Stimulated activated CD8-positive, alpha-beta memory T cell treated with anti-CD3 and anti-CD28 coated beads, Interleukin-15, amount 100 ng/mL, for 48 hours (primary cell): ENCODE data around the gene ERGIC2.
A peak's percentile ranks its signal among the peaks of the same experiment; 100 is the strongest.

ENCODE experiments used
- DNase-seq, 2 donors: peaks; one replicate each; pipeline ENCODE4 v3.0.0-alpha.2; 2020; ENCODE audit warnings: low read depth in 2 of 2

Gene ERGIC2

GRCh38 chr12:29376118-29376517 lies 4.9 kb downstream of the ERGIC2 start:
- DNase-seq, result no peak

- DNase-seq, result no peak
These were observed 6.1 kb downstream of the ERGIC2 start for GRCh38 chr12:29374913-29375312.

DNA sequence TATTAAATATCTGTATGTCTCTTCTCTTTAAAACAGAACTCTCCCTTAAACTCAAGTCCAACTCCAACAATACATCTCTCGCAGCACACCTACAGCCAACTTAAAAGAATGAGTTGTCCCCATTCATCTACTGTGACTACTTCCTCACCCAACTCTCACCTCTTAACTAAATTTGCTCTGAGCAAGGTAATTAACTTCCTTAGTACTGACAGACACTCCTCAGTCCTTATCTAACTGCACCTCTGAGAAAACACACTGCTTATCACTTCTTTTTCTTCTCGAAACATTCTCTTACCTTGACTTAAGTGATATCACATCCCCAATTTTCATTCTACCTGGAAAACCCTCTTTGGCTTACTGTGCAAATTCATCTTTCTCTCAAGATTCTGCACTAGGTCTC lies 7.0 kb downstream of the ERGIC2 start:
- DNase-seq, result no peak

DNA sequence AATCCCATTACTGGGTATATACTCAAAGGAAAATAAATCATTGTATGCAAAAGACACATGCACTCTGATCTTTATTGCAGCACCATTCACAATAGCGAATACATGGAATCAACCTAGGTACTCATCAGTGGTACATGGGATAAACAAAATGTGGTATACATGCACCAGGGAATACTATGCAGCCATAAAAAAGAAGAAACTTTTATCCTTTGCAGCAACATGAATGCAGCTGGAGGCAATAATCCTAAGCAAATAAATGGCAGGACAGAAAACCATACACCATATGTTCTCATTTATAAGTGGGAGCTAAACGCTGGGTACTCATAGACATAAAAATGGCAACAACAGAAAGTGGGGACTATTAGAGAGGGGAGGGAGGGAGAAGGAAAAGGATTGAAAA lies 15.9 kb downstream of the ERGIC2 start:
- DNase-seq, result no peak

GRCh38 chr12:29354954-29355353 lies 26.0 kb downstream of the ERGIC2 start:
- DNase-seq, result no peak

GRCh38 chr12:29350080-29350479 lies 30.9 kb downstream of the ERGIC2 start:
- DNase-seq, result no peak

GRCh38 chr12:29346769-29347421 lies 34.1 kb downstream of the ERGIC2 start:
- no peak for DNase-seq

- DNase-seq, result no peak
These were observed 37.8 kb downstream of the ERGIC2 start for GRCh38 chr12:29343022-29343799.

GRCh38 chr12:29337325-29337724 lies 43.6 kb downstream of the ERGIC2 start:
- DNase-seq, result no peak

GRCh38 chr12:29334937-29335336 lies 46.0 kb downstream of the ERGIC2 start:
- no peak for DNase-seq

GRCh38 chr12:29333178-29333577 lies 47.8 kb downstream of the ERGIC2 start:
- DNase-seq, result no peak

DNA sequence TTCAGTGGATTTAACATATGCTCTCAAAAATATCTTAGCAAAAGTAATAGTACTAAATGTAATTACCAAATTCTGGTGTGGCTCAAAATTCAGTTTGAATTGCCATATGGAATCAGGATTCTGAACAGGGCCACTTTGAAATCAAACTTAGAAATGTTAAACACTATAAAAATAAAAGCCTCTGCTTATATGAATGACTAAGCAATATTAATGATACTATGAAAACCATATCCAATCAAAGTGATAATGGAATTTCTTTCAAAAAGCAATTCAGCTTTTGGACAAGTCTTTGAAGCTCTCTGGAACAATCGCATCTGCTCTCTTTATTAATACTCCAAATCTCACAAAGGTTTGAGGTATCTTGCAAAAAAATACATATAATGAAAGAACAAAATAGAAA lies 51.6 kb downstream of the ERGIC2 start:
- DNase-seq, result no peak

DNA sequence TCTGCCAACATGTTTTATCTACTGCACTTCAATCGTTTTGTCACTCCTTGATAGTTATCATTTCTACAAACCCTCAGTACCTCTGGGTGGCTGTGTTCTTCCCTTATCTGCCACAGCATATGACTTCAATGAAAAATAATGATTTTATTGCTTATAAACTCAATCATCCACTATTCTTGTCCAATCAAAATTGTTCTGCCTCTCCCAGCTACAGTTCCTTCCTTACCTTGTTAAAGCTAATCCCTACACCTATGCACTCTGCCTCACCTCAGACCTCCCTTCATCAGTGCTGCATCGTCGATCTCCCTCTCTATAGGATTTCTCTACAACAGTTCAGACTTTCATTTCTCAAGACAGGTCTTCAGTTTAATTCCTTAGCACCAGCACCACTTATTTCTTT lies 58.8 kb downstream of the ERGIC2 start:
- no peak for DNase-seq

DNA sequence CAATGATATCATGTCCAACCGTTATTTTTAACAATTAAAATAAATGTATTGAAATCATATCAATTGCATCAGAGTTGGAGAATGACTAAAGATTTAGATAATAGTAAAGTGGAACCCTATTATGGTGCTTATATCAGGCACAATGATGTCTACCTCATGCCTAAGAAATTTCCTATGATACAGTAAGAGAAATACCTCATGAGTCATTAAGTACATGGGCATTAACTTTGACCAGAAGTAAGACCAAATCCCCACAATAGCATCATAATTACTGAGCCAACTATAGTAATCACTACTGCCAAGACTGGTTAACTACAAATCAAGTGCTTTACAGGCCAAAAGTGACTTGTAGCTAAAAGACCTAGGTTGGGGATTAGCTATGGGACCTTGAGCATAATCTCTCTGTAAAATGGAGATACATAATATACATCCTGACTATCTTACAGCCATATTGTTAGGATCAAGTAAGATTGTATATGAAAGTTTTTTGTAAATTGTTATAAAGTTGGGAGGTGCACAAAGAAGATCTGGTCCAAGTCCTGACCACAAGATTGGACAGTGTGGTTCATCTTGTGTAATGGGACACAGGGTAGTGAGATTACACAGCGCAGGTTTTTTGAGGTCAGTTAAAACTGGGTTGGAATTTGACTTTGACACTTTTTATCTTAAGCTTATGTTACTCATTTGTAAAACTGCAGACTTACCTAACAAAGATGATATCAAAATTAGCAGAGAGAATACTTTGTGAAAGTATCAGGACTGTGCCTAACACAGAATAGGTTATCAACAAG lies 60.5 kb downstream of the ERGIC2 start:
- DNase-seq, result no peak

DNA sequence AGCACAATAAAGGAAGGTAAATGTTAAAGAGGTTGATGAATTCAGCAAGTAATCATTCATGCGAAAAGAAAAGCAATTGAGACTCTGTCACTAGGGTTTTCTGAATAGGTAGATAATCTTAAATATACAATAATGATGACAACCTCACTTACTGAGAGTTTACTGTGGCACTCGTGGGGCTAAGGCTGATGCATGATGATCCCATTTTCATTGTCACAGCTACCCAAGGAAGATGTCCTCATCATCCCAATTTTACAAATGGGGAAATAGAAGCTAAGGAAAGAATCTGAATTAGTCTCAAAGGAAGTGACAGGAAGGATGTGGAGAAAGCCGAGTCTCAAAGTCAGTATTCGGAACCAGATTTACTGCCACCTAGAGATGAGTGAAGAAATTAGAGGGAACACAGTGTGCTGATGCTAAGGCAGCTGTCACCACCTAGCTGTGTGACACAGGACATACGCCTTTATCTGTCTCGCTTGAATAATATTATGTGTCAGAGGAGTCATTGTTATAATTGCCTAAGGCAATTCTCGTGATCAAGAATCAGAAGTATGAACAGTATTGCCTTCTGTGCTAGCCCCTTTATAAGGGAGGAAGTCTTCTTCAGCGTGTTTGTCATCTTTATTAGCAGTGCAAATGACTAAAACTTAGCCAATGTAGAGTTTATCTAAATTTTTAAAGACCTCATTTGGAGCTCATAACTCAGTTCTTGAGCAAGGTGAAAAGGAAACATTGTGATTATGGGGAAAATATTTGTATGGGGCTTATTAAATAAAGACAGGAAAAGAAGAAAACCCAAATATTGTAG lies 63.2 kb downstream of the ERGIC2 start:
- peak in 1 of 2 donors; percentile 3 for DNase-seq

DNA sequence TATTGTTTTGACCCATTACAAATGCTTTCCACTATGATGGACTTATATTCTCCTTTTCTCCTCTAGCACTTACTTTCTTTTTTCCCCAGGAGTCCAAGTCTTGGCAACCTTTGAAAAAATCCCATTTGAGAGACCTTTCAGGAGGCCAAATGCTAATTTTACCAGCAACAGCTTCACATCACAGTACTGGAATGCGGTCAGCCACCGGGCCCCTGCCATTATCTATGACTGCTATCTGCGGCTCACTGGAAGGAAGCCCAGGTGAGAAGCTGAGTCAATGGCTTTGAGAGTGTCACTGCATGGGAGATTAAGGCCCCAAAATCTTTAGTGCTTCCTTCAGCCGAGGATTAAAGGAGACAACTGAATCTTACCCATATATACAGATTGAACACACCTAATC lies 64.2 kb downstream of the ERGIC2 start:
- no peak for DNase-seq

GRCh38 chr12:29314416-29314815 lies 66.6 kb downstream of the ERGIC2 start:
- no peak for DNase-seq

DNA sequence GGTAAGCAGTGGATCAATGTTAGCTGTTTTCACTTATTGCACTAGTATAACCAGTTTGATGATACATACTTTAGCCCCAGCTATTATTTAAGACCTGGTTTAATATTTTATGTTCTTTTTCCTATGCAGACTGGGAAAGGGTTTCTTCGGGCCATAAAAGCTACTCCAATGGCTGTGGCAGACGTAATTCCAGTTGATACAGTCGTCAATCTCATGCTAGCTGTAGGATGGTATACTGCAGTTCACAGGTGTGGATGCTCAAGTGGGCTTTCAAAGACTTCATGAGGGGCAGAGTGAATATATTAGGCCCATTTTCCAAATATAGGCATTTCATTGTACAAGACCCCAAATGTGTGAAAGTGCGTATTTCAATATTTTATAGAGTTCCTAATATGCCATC lies 70.1 kb downstream of the ERGIC2 start:
- DNase-seq, result no peak

DNA sequence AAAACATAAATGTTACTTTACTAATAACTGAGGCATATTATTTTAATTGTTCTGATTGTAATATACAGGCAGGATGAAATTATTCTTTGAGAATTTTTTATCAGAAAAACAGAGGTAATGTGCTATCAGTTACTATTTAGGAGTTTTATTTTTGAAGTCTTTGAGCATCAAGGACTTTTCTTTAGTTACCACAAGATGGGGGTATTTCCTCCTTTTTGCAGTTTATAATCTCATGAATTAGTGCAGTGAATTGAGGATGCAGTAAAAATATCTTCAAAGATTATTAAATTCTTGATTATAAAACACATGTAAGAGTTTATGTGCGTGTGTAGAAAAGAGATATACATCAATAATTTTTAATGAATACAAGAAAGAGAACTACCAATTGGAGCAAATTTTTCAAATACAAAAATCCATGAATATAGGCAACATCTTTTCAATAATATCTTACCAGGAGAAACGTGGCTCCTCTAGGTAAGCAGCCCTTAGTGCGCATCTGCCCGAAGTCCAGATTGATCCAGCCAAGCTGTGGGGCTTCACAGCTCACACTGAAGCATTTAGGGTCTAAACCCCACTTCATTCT lies 71.6 kb downstream of the ERGIC2 start:
- no peak for DNase-seq

DNA sequence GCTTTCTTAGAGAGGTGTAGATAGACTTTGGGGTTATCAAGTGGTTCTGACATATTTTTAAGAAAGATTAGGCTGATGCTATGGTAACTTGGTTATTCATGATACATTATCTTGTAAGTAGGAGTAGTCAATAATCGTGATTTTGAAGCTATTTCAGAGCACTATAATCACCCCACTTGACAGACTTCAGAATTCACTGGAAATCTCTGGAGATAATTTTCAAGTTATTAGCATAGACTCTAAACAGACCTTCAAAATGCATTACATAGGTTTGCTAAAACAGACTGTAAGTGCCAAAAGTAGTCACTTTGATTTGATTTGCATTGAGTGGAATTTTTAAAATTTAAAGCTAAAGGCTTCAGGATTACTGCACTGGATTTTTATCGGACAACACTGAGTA lies 74.3 kb downstream of the ERGIC2 start:
- DNase-seq, result no peak

DNA sequence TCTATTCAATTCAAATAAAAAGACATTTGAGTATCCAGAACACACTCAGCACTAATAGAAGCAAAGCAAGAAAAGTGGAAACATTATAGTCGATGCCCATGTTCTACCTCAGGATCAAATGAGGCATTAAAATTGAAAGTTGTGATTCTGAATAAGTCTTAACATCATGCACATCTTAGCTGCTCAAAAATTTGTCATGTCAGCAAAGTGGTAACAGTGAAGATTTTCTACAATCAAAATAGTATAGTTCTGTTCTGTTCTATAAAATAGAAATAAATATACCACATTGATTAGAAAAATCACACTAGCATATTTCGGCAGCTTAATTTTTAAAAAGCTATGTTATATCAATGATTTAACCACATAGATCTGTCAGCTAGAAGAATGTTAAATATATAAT lies 74.7 kb downstream of the ERGIC2 start:
- DNase-seq, result no peak

DNA sequence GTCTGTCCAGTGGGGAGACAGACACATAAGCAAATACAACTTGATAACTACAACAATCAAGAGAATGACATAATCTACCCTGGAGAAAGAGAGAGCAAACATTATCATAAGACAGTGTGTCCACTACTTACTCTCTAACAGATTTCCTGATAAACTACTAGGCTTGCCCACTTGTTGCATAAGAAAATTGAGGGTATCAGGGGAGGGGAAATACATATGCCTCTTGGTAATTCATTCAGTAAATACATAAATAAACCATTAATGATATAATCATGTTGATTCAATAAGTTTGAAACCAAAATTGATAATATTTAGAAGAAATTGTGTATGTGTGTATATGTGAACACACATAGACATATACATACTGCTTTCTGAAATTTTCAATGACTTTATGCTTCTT lies 76.6 kb downstream of the ERGIC2 start:
- DNase-seq, result no peak
